SK-N-SH (cell line): ENCODE data around the gene PIP4P1.

ENCODE experiments used
- CTCF ChIP-seq: fragments of 200-600 bp; sonication (generic); IDR thresholded peaks from 2 replicates; pipeline ENCODE4 v1.6.1; 2017; ENCODE audit warnings: antibody characterized with exemption, mild to moderate bottlenecking, moderate library complexity
- EP300 ChIP-seq, 2 experiments: IDR thresholded peaks; 2 replicates each; pipeline versions ENCODE4 v1.4.0 to v1.6.1; 2012; ENCODE audit warnings: borderline replicate concordance in 1 of 2, low read depth in 1 of 2, low read length in 1 of 2
- EZH2phosphoT487 ChIP-seq: fragments of 200-600 bp; sonication (generic); IDR thresholded peaks from 2 replicates; pipeline ENCODE4 v1.6.1; 2017; ENCODE audit warnings: low read depth, mixed run types, mild to moderate bottlenecking, antibody characterized with exemption, moderate library complexity, borderline replicate concordance
- JUND ChIP-seq: IDR thresholded peaks from 2 replicates; pipeline ENCODE4 v1.4.0; 2012
- PBX3 ChIP-seq: IDR thresholded peaks from 2 replicates; pipeline ENCODE4; 2012
- POLR2AphosphoS5 ChIP-seq: IDR thresholded peaks from 2 replicates; pipeline ENCODE4 v1.6.1; 2012; ENCODE audit warnings: low read depth, low read length
- RCOR1 ChIP-seq: fragments of 150-350 bp; IDR thresholded peaks from 2 replicates; pipeline ENCODE4 v1.6.1; 2017; ENCODE audit warnings: antibody characterized with exemption, low read length
- SIN3A ChIP-seq: IDR thresholded peaks from 2 replicates; pipeline ENCODE4 v1.6.1; 2012; ENCODE audit warnings: low read depth, mild to moderate bottlenecking, low read length, moderate library complexity, borderline replicate concordance
- TCF12 ChIP-seq: IDR thresholded peaks from 2 replicates; pipeline ENCODE4 v1.4.0; 2012
- USF2 ChIP-seq: fragments of 150-350 bp; IDR thresholded peaks from 2 replicates; pipeline ENCODE4 v1.6.1; 2017; ENCODE audit warnings: antibody characterized with exemption, low read length, low read depth, borderline replicate concordance
- YY1 ChIP-seq: IDR thresholded peaks from 2 replicates; pipeline ENCODE4 v1.4.0; 2012; ENCODE audit warnings: low read depth, mild to moderate bottlenecking

GRCh38 chr14:20499881-20500280 is 38.6 kb upstream of the PIP4P1 start:
- TF ChIP-seq CTCF (no peak), RCOR1 (no peak), YY1 (no peak), JUND (no peak), EP300 (IDR thresholded peaks at IDR 0.05; ENCODE audit: borderline replicate concordance in 1 of 2, low read depth in 1 of 2, low read length in 1 of 2) (no peak), EZH2phosphoT487 (no peak), POLR2AphosphoS5 (no peak), SIN3A (no peak), USF2 (no peak), TCF12 (no peak), PBX3 (no peak)
